ENCODE measurements around the gene TMC8. TPM values are rescaled to one million over a fixed set of nuclear protein-coding genes. Genes with fewer than 3 reads are reported as not detected.
"Not testable (repeated sequence)": the region's sequence is repeated elsewhere in the genome, so short reads cannot be mapped to it uniquely, and the experiment has no call there.

TMC8 gene
- total RNA-seq, 1 experiment from 2014 or later: 0.17 TPM

DNA sequence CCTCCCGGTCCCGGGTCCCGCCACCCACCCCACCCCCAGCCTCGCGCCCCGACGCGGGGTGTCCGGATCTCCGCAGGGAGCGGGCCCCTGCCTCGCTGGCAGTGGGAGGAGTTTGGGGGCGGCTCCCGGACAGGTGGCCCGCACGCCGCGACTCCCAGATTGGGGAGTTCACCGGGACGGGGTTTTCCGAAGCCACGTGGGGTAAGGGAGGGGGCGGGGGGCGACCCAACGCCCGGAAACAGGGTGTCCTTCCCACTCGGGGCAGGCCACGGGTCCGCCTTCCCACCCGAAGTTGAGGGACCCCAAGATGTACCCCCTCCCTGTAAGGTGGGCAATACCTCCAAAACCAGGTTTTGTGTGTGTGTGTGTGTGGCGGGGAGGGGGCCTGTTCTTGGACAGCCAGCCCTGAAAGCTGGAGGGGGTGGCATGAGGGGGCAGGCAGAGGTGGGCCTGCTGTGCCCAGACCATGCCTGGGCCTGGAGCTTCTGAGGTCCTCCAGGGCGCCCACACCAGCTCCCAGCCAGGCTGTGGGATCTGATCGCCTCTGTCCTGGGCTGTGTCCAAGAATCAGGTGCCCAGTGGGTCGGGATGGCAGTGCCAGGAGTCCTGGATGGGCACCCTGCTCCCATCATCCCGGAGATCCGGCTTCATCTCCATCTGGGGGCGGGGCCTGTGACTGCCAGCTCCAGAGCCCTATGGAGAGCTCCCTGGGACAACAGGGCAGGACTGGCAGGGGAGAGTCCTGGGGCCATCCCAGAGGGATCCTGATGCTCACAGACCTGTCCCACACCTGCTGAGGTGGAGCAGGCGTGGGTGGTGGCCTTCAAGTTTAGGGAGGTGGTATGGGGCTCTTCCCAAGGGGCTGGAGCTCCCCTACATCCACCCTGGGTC is 38.6 kb downstream of the TMC8 start:
- in situ Hi-C loops (cut with HindIII; ENCODE audit: low pct_unique_long_range_greater_than_20kb, low sequenced_read_pairs): no loop called here
- DNase-seq (ENCODE audit: low read depth): peak; percentile 75

DNA sequence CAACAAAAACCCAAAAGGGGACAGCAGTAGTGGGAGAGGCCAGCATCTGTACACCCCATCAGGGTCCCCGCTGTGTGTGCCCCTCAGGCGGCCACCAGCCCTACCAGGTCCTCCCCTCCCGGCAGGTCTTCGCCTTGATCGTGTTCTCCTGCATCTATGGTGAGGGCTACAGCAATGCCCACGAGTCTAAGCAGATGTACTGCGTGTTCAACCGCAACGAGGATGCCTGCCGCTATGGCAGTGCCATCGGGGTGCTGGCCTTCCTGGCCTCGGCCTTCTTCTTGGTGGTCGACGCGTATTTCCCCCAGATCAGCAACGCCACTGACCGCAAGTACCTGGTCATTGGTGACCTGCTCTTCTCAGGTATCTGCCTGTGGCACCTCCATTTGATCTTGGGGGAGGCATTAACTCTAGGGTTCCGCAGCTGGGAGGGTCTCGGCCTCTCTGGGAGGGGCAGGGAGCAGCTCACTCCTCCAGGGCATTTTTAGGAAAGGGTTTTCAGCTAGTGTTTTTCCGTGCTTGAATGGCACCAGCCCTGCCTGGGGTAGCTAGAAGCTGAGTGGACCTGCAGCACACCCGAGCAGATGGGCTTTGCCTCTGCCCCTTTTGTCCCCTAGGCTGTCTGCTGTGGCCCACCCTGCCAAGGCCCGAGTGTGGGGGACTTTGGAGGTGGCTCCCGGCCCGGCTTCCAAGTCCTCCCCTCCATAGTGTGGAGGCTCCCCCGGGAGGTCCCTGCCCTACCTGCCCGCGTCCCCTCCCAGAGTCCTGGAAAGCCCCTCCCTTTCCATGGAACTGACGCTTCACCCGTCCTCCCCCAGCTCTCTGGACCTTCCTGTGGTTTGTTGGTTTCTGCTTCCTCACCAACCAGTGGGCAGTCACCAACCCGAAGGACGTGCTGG is 40.4 kb downstream of the TMC8 start:
- DNase-seq (ENCODE audit: low read depth): no peak
- in situ Hi-C loops (cut with HindIII; ENCODE audit: low pct_unique_long_range_greater_than_20kb, low sequenced_read_pairs): no loop called here

DNA sequence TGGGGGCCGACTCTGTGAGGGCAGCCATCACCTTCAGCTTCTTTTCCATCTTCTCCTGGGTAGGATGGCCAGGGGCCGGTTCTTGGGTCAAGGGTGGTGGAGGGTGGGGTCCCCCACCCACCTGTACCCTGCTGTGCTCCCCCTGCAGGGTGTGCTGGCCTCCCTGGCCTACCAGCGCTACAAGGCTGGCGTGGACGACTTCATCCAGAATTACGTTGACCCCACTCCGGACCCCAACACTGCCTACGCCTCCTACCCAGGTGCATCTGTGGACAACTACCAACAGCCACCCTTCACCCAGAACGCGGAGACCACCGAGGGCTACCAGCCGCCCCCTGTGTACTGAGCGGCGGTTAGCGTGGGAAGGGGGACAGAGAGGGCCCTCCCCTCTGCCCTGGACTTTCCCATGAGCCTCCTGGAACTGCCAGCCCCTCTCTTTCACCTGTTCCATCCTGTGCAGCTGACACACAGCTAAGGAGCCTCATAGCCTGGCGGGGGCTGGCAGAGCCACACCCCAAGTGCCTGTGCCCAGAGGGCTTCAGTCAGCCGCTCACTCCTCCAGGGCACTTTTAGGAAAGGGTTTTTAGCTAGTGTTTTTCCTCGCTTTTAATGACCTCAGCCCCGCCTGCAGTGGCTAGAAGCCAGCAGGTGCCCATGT is 41.1 kb downstream of the TMC8 start:
- DNase-seq (ENCODE audit: low read depth); in situ Hi-C loops (cut with HindIII; ENCODE audit: low pct_unique_long_range_greater_than_20kb, low sequenced_read_pairs): not testable (repeated sequence)

DNA sequence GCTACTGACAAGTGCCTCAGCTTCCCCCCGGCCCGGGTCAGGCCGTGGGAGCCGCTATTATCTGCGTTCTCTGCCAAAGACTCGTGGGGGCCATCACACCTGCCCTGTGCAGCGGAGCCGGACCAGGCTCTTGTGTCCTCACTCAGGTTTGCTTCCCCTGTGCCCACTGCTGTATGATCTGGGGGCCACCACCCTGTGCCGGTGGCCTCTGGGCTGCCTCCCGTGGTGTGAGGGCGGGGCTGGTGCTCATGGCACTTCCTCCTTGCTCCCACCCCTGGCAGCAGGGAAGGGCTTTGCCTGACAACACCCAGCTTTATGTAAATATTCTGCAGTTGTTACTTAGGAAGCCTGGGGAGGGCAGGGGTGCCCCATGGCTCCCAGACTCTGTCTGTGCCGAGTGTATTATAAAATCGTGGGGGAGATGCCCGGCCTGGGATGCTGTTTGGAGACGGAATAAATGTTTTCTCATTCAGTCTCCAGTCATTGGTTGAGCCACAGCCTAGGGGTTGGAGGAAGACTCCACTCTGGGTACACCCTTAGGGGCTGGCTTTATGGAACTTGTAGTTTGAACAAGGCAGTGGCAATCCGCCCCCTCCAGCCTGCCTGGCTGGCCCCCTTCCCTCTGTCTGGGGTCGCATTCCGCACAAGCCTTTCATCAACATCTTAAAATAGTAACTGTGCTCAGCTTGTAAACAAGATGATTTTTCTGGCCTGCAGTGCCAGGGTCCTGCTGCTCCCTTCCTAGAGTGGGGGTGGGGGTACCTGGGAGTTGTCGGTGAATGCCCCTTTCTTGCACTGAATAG is 41.9 kb downstream of the TMC8 start:
- in situ Hi-C loops (cut with HindIII; ENCODE audit: low pct_unique_long_range_greater_than_20kb, low sequenced_read_pairs): no loop called here
- DNase-seq (ENCODE audit: low read depth): peak; percentile 41

DNA sequence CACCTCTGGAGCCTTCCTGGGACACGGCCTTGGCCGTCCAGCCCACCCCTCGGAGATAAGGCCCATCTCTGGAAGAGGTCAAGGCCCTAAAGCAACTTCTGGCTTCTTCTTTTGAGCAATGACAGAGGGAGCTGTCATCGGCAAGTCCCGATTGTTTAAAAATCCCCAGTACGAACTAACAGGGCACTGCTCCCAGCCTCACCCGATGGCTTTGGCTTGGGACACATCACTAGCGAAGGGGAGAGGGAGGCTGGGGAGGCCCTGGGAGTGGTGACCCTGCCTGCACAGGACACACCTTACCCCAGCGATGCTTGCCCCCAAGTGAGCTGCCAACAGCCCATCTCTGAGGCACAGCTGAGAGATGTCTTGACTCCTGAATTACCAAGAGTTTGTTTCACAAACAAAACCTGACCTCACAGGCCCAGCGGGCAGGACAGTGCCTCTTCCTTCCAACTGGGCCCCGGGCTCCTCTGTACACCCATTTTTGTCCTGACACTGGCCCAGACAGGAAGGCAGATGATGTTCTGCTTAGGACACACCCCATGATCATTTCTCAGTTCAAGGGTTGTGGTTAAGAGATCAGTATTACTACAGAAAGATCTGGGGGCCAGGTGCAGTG is 42.6 kb downstream of the TMC8 start:
- in situ Hi-C loops (cut with HindIII; ENCODE audit: low pct_unique_long_range_greater_than_20kb, low sequenced_read_pairs): no loop called here
- DNase-seq (ENCODE audit: low read depth): no peak

DNA sequence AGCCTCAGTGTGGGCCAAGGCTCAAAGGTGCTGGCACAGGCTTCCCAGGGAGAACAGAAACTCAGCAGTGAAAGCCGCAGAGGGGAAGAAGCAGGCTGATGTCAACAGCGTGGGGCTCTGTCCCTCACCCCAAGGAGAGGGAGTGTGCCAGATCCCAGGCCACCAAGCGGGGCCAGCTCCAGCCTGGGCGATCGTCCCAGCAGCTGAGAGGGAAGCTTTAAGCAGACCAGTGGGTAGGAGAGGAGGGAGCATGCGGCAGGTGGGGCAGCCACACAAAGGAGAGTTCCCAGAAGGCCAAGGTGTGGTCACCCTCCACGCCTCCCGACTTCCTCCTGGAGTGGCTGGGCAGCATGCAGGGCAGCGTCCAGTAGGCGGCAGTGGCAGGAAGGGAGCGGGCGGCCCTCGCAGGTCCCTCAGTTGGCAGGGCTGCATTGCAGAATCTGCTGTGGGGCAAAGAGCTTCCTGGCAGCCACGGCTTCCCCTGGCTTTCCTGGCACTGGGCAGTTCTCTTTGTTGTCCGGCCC is 43.8 kb downstream of the TMC8 start:
- no peak for DNase-seq (ENCODE audit: low read depth)
- in situ Hi-C loops (cut with HindIII; ENCODE audit: low pct_unique_long_range_greater_than_20kb, low sequenced_read_pairs): no loop called here

DNA sequence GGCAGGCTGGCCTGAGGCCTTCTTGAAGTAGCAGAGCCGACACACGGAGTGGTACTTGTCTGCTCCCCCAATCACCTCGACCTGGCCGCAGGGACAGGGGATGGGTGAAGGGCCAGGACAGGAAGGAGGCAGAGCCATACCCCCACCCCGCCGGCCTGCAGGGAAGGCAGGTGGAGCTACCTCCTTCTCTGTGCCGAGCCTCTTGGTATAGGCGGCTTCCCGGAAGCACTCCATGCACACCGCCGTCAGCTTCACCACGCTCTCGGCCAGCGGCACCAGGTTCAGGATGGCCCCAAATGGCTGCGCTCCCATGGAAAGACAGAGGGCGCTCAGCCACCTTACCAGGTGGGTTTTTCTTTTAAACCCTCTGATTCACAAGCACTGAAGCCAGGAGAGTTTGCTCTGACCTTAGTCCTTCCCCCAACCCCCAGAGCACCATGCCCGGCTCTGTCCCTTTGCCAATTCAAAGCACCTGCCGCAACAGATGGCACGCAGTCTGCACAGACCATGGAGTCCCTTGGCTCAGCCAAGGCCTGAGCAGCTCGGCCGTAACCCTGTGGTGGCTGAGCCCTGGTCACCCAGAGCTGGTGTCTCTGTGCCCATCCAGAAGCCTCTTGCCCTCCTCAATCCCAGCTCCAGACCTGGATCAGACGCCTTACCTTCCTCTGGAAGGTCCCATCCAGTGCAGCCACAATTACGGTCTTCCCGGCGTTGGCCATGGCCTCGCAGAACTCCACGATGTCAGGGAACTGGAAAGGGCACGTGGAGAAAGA is 44.5 kb downstream of the TMC8 start:
- in situ Hi-C loops (cut with HindIII; ENCODE audit: low pct_unique_long_range_greater_than_20kb, low sequenced_read_pairs): no loop called here
- DNase-seq (ENCODE audit: low read depth): no peak

DNA sequence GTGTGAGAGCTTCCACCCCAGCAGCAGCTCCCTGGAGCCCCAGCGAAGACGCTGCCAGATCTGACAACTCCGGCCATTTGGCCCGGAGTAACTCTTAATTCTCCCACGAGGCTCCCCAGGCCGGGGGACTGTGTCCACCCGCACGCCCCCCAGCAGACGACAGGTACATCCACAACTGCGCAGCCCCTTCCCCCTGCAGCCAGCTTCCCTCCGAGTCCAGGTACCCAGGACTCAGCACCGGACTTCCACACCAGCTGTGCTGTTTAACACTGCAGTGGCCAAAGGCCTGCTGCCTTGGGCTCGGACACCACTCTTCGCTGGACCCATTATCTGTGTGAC is 45.0 kb downstream of the TMC8 start:
- in situ Hi-C loops (cut with HindIII; ENCODE audit: low pct_unique_long_range_greater_than_20kb, low sequenced_read_pairs): no loop called here

DNA sequence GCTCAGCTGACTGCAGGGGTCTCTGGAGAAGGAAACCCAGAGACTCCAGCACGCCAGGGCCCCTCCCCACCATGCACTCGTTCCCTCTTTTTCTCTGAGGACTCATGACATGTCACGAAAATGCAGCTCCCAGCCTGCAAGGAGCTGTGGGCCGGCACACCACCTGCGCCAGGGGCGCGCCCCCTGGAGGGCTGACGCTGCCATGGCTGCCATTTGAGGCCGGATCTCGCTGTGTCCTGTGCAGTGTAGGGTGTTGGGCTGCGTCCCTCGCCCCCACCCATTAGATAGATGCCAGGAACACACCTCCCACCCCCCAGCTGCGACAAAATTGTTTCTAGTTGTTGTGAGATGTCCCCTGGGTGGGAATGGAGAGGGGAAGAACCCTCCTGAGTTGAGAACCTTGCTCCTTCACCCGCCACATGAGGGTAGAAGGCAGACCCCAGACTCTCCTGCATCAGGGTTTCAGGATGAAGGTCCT is 46.0 kb downstream of the TMC8 start:
- in situ Hi-C loops (cut with HindIII; ENCODE audit: low pct_unique_long_range_greater_than_20kb, low sequenced_read_pairs): no loop called here
- DNase-seq (ENCODE audit: low read depth): no peak

More for the DNA sequence above, 45.0 kb downstream of the TMC8 start:
- no peak for DNase-seq (ENCODE audit: low read depth)

DNA sequence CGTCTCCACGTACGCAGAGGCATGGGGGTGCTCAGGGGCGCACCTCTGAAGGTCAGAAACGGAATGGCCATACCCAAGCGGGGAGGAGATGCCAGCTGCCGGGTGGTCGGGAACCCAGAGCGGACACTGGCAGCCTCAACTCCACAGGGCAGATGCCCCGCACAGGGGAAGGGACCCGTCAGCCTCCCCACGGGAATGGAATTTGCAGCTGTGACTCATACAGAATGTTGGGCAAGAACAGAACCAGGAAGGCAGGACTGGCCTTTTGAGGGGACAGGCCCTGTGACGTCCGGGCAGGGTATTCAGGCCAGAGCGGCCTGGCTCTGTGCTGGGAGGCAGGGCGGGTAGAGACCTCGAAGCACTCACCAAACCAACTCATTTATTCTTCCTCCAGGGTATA is 48.8 kb downstream of the TMC8 start:
- DNase-seq (ENCODE audit: low read depth): no peak
- in situ Hi-C loops (cut with HindIII; ENCODE audit: low pct_unique_long_range_greater_than_20kb, low sequenced_read_pairs): no loop called here

DNA sequence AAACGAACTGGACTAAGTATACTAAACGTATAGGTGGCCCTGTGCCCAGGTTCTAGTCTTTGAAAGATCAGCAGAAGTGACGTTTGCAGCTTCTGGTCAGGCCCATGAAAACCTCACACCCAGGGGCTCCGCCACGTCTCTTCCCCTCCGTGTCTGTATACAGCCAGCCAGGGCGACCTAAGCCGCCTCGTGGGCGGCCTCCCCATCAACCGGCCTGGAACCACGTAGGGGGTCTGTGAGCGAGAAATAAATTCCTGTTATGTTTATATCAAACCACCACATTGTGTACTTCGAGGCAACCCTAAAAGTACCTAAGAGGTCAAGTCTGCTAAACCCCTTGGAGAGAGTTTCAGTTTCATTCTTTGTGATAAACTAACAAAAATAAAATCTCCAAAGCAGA is 49.5 kb downstream of the TMC8 start:
- DNase-seq (ENCODE audit: low read depth): no peak
- in situ Hi-C loops (cut with HindIII; ENCODE audit: low pct_unique_long_range_greater_than_20kb, low sequenced_read_pairs): no loop called here

DNA sequence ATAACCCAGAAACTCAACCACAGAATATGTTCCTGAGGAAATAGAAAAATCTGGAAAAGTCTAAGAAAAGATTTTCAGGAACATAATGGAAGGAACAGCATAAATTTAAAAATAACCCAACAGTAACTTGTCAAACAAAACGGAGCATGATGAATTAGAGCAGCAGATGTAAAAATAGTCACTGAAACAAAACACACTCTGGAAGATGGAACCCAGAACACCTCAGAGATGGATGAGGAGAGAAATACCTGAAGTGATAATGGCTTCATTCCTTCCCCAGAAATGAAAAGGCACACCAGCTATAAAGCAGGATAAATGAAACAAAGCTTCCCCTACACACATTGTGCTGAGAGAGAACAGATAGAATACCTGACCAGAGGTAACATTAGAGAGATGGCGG is 49.9 kb downstream of the TMC8 start:
- in situ Hi-C loops (cut with HindIII; ENCODE audit: low pct_unique_long_range_greater_than_20kb, low sequenced_read_pairs): no loop called here
- no peak for DNase-seq (ENCODE audit: low read depth)

DNA sequence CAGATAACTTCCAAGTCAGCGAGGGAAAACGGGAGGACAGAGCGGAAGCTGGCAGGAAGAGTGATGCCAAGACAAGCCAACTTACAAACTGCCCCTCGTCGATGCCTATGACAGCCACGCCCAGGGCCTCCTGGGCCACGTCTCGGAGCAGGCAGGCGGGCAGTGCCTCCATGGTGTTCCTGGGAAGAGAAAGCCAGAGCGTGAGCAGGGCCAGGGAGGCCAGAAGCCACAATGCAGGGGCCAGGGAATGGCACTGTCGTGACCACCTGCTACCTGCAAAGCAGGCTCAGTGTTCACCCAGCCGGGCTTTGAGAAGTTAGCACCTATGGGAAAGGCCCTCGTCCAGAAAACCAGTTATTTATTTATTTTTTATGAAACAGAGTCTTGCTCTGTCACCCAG is 51.9 kb downstream of the TMC8 start:
- DNase-seq (ENCODE audit: low read depth): no peak
- in situ Hi-C loops (cut with HindIII; ENCODE audit: low pct_unique_long_range_greater_than_20kb, low sequenced_read_pairs): no loop called here

DNA sequence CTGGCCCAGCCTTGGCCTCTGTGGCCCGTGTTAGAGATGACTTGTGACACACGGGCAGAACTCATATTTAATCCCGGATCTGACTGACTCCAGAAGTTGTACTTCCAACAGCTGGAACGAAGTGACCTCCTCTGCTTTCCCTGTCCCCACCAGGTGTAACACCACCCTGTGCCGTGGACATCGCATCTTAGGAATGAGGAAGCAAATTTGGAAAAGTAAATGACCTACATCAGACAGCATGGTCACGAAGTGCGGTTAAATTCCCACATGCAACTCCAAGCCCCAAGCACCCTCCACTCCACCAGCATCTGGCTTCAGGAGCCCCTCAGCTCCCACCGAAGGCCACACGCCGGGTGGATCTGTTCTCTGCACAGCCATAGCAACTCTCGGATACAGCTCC is 53.3 kb downstream of the TMC8 start:
- in situ Hi-C loops (cut with HindIII; ENCODE audit: low pct_unique_long_range_greater_than_20kb, low sequenced_read_pairs): no loop called here
- DNase-seq (ENCODE audit: low read depth): no peak

DNA sequence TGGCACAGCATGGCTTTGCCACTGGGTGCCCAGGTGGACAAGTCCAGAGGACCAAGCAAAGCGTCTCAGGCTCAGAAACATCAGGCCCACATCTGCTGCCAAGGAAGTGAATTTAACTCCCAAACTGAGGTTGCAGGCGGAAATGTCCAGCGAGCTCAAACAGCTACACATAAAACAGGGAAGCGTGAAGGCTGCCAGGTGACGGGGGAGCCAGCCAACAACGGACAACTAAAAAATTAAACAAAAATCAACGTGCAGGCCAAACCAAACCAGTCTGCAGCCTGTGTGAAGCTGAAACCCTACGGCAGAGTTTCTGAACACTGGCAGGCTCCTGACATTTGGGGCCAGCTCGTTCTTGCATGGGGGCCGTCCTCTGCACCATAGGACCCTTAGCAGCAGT is 53.8 kb downstream of the TMC8 start:
- in situ Hi-C loops (cut with HindIII; ENCODE audit: low pct_unique_long_range_greater_than_20kb, low sequenced_read_pairs): no loop called here
- no peak for DNase-seq (ENCODE audit: low read depth)

DNA sequence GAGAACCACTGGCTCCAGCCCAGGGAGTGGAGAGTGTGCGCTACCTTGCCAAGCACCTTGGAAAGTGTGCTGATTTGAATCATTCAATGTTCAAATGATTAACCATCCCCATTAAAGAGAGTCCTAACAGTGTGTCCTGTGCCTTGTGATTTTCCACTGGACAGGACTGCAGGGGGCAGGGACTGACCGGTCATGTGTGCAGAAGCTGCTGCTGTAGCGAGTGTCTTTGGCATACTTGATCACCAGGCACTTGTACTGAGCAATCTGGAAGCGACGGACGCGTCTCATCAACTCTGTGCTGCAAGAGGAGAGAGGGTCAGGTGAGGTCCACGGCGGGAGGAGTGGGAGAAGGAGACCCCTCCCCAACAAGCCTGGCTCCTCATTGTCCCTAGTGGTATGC is 54.3 kb downstream of the TMC8 start:
- in situ Hi-C loops (cut with HindIII; ENCODE audit: low pct_unique_long_range_greater_than_20kb, low sequenced_read_pairs): no loop called here
- peak; percentile 75 for DNase-seq (ENCODE audit: low read depth)
